K562 (cell line): ENCODE results near the gene TFCP2. TPM values are rescaled to one million over a fixed set of nuclear protein-coding genes. Genes with fewer than 3 reads are reported as not detected.

ENCODE experiments used
- ATAC-seq: fragments of 200-7000 bp; cut with Tn5 transposase; 3 replicates; pipeline ENCODE4 v1.9.1; 2020; ENCODE audit warnings: moderate library complexity
- BruUV-seq: library from RNA; stranded (reverse); fragments of 400-500 nt; replicated peaks from 2 replicates; lab custom pipeline; 2021; lab: Mats Ljungman, UMichigan
- CTCF ChIA-PET: fragments of 300-600 bp; formaldehyde crosslinking; extraction: SDS; loops from one replicate; lab custom pipeline; 2021; ENCODE audit warnings: low intra/inter-chr PET ratio; lab: Yijun Ruan, JAX
- POLR2A ChIA-PET: fragments of 300-600, 350-650 bp; sonication (Branson Sonifier 250); formaldehyde crosslinking; extraction: SDS; loops from one replicate; lab custom pipeline; 2021; ENCODE audit warnings: antibody characterized with exemption, inconsistent platforms; lab: Yijun Ruan, JAX
- DNase-seq, 4 experiments: peaks; one replicate each; pipeline versions ENCODE4 v3.0.0 to v3.0.0-alpha.2; 2011 to 2018; ENCODE audit warnings: low spot score in 3 of 4, mixed read lengths in 3 of 4; ENCODE audit errors: extremely low read depth in 1 of 4
- FAIRE-seq: peaks from 2 replicates; lab custom pipeline; 2011; peaks lifted over from hg19 to GRCh38; lab: Jason Lieb, UNC
- H2AFZ ChIP-seq: 2 replicates; pipeline ENCODE4 v1.6.0; 2011; ENCODE audit warnings: low read depth, low read length, control low read depth, inconsistent platforms
- H3K27ac ChIP-seq: fragments of 200-600 bp; 3 replicates; pipeline ENCODE4 v1.8.0; 2011; ENCODE audit warnings: low read depth, mild to moderate bottlenecking, control low read depth, inconsistent platforms, low read length, moderate library complexity, mixed read lengths; ENCODE audit errors: extremely low read depth
- H3K27me3 ChIP-seq, 2 experiments: fragments of 300-600 bp in 1 of 2; 2 replicates in 1 of 2; 3 replicates in 1 of 2; pipeline versions ENCODE4 v1.6.0 to v1.8.0; 2011; ENCODE audit warnings: inconsistent platforms in 2 of 2, low read length in 2 of 2, mild to moderate bottlenecking in 1 of 2, mixed read lengths in 1 of 2, moderate library complexity in 1 of 2; ENCODE audit not compliant: control insufficient read depth in 2 of 2, insufficient read depth in 2 of 2
- H3K36me3 ChIP-seq: fragments of 300-600 bp; 3 replicates; pipeline ENCODE4 v1.8.0; 2011; ENCODE audit warnings: mild to moderate bottlenecking, low read length, inconsistent platforms; ENCODE audit not compliant: control insufficient read depth, insufficient read depth
- H3K4me1 ChIP-seq, 2 experiments: fragments of 200-600 bp in 1 of 2; replicated peaks in 1 of 2; 2 replicates in 1 of 2; 3 replicates in 1 of 2; pipeline versions ENCODE4 v1.5.1 to v1.8.0; 2011; ENCODE audit warnings: inconsistent platforms in 2 of 2, low read length in 2 of 2, mild to moderate bottlenecking in 1 of 2, mixed read lengths in 1 of 2, moderate library complexity in 1 of 2; ENCODE audit not compliant: control insufficient read depth in 2 of 2, insufficient read depth in 2 of 2
- H3K4me2 ChIP-seq: 2 replicates; pipeline ENCODE4 v1.6.1; 2011; ENCODE audit warnings: low read length, control low read depth, inconsistent platforms, mixed read lengths; ENCODE audit not compliant: insufficient read depth
- H3K4me3 ChIP-seq: fragments of 200-600 bp; sonication (generic), shearing (Covaris generic); 2 replicates; pipeline ENCODE4 v1.5.1; 2016; ENCODE audit warnings: control low read depth, inconsistent platforms
- H3K79me2 ChIP-seq: fragments of 200-600 bp; 3 replicates; pipeline ENCODE4 v1.8.0; 2011; ENCODE audit warnings: low read length, inconsistent platforms; ENCODE audit not compliant: control insufficient read depth, insufficient read depth
- H3K9ac ChIP-seq, 2 experiments: 2 replicates each; pipeline versions ENCODE4 v1.6.0 to v1.6.1; 2011; ENCODE audit warnings: low read depth in 2 of 2, low read length in 2 of 2, control low read depth in 1 of 2, inconsistent platforms in 1 of 2, mild to moderate bottlenecking in 1 of 2, mixed read lengths in 1 of 2; ENCODE audit not compliant: insufficient read depth in 1 of 2
- H3K9me1 ChIP-seq: one replicate; pipeline ENCODE4 v1.6.0; 2011; ENCODE audit warnings: inconsistent platforms, mild to moderate bottlenecking, low read length, moderate library complexity; ENCODE audit not compliant: control insufficient read depth, insufficient read depth
- H3K9me3 ChIP-seq: replicated peaks from 2 replicates; pipeline ENCODE4 v1.5.1; 2011; ENCODE audit warnings: low read depth, low read length, inconsistent platforms; ENCODE audit not compliant: control insufficient read depth, insufficient read depth
- H4K20me1 ChIP-seq: replicated peaks from 2 replicates; pipeline ENCODE4 v1.6.1; 2011; ENCODE audit warnings: low read length, inconsistent platforms, mixed read lengths; ENCODE audit not compliant: control insufficient read depth, insufficient read depth
- CAMTA2 ChIP-seq: fragments of 250-450 bp; sonication (Bioruptor Pico); conservative IDR thresholded peaks from 2 replicates; pipeline ENCODE4 v1.5.1; 2022
- DDX20 ChIP-seq: fragments of 450-650 bp; IDR thresholded peaks from 2 replicates; pipeline ENCODE4 v1.6.1; 2016; ENCODE audit warnings: missing genetic modification characterization, low read depth, mild to moderate bottlenecking, missing compliant biosample characterization, moderate library complexity
- ELF4 ChIP-seq: fragments of 450-650 bp; formaldehyde crosslinking; IDR thresholded peaks from 2 replicates; pipeline ENCODE4 v1.4.0; 2022; ENCODE audit warnings: missing genetic modification characterization
- ERF ChIP-seq: fragments of 450-650 bp; formaldehyde crosslinking; IDR thresholded peaks from 2 replicates; pipeline ENCODE4 v1.4.0; 2020; ENCODE audit warnings: mild to moderate bottlenecking, mixed read lengths
- FOXM1 ChIP-seq, 2 experiments: fragments of 450-650 bp in 1 of 2; sonication (generic) in 1 of 2; formaldehyde crosslinking in 1 of 2; IDR thresholded peaks; 2 replicates each; pipeline versions ENCODE4 v1.6.1 to v1.9.0; 2017 to 2022; ENCODE audit warnings: low read depth in 2 of 2, mild to moderate bottlenecking in 2 of 2, missing genetic modification reagents in 1 of 2, moderate library complexity in 1 of 2
- GTF2A2 ChIP-seq: IDR thresholded peaks from 2 replicates; pipeline ENCODE4 v1.6.1; 2016; ENCODE audit warnings: mild to moderate bottlenecking, missing genetic modification characterization, missing compliant biosample characterization
- HDAC3 ChIP-seq: fragments of 450-650 bp; IDR thresholded peaks from 2 replicates; pipeline ENCODE4 v1.6.1; 2018; ENCODE audit warnings: borderline replicate concordance, mild to moderate bottlenecking, moderate library complexity; ENCODE audit not compliant: partially characterized antibody
- KHSRP ChIP-seq: fragments of 450-650 bp; IDR thresholded peaks from 2 replicates; pipeline ENCODE4 v1.6.1; 2017
- MAX ChIP-seq: sonication (generic); formaldehyde crosslinking; IDR thresholded peaks from 2 replicates; pipeline ENCODE4 v1.9.0; 2022; ENCODE audit warnings: mild to moderate bottlenecking, missing genetic modification reagents
- NCOA1 ChIP-seq: fragments of 450-650 bp; IDR thresholded peaks from 2 replicates; pipeline ENCODE4 v1.6.1; 2016; ENCODE audit warnings: low read depth
- NCOR1 ChIP-seq: fragments of 450-650 bp; IDR thresholded peaks from 2 replicates; pipeline ENCODE4 v1.6.1; 2016; ENCODE audit warnings: mild to moderate bottlenecking, moderate library complexity
- NFRKB ChIP-seq: fragments of 450-650 bp; IDR thresholded peaks from 2 replicates; pipeline ENCODE4 v1.6.1; 2016; ENCODE audit warnings: low read depth
- PHB ChIP-seq: fragments of 250-450 bp; sonication (Bioruptor Pico); IDR thresholded peaks from 2 replicates; pipeline ENCODE4 v1.5.0; 2021
- POLR2AphosphoS2 ChIP-seq: IDR thresholded peaks from 2 replicates; pipeline ENCODE4 v1.6.1; 2012; ENCODE audit warnings: low read length, improper control_type of control experiment
- POLR2B ChIP-seq: fragments of 450-650 bp; IDR thresholded peaks from 2 replicates; pipeline ENCODE4 v1.6.1; 2018; ENCODE audit warnings: low read depth; ENCODE audit not compliant: partially characterized antibody
- SAFB2 ChIP-seq: fragments of 200-400 bp; formaldehyde crosslinking; IDR thresholded peaks from 2 replicates; pipeline ENCODE4 v1.6.1; 2018; ENCODE audit warnings: borderline replicate concordance, low read length, low read depth, moderate library complexity; ENCODE audit not compliant: severe bottlenecking
- SREBF2 ChIP-seq: sonication (generic); formaldehyde crosslinking; IDR thresholded peaks from 2 replicates; pipeline ENCODE4 v1.4.0; 2020; ENCODE audit warnings: mild to moderate bottlenecking, missing genetic modification reagents
- STAT5B ChIP-seq: fragments of 250-450 bp; sonication (Bioruptor Pico); IDR thresholded peaks from 2 replicates; pipeline ENCODE4 v1.8.0; 2021; ENCODE audit warnings: mild to moderate bottlenecking, inconsistent platforms
- TAF15 ChIP-seq: fragments of 200-400 bp; formaldehyde crosslinking; IDR thresholded peaks from 2 replicates; pipeline ENCODE4 v1.6.1; 2017; ENCODE audit warnings: mild to moderate bottlenecking, low read depth, low read length, moderate library complexity
- THAP12 ChIP-seq: fragments of 250-450 bp; sonication (Bioruptor Pico); IDR thresholded peaks from 2 replicates; pipeline ENCODE4 v1.9.0; 2021; ENCODE audit warnings: mild to moderate bottlenecking, inconsistent platforms
- WGBS: fragments of 100-300 bp; shearing (Covaris generic); methylation state at CpG from one replicate; pipeline ENCODE4 v1.1.6; 2016; ENCODE audit warnings: low coverage, mixed read lengths; ENCODE audit not compliant: insufficient coverage; ENCODE audit errors: missing lambda C conversion rate; 5-methylcytosine and 5-hydroxymethylcytosine counted together
- in situ Hi-C: fragments of 300-500 bp; cut with MboI; formaldehyde crosslinking; loops from 4 replicates; pipeline ENCODE4 v1.15.0; 2018; ENCODE audit warnings: inconsistent platforms, mixed read lengths
- intact Hi-C: fragments of 100-400 bp; cut with micrococcal nuclease; formaldehyde crosslinking; loops from 2 replicates; pipeline ENCODE4 v1.14.2; 2022
- polyA plus RNA-seq, 8 experiments: library from polyadenylated mRNA; depleted of rRNA in 4 of 8; stranded (reverse) in 5 of 8; unstranded in 3 of 8; fragments of >200 nt; fragmentation: Nextera tagmentation in 2 of 8; fragmentation: Illumina TruSeq in 1 of 8; extraction: Ambion mirVana in 2 of 8; extraction: Trizol in 1 of 8; gene quantifications; 2 replicates each; pipeline versions ENCODE4 v1.2.1 to v1.2.3, GENCODE V29; 2011 to 2014; ENCODE audit warnings: inconsistent platforms in 1 of 8, missing spikeins in 1 of 8
- total RNA-seq, 7 experiments: library from RNA; depleted of rRNA in 6 of 7; stranded (reverse); fragments of >200 nt in 6 of 7; fragmentation: Illumina TruSeq in 2 of 7; extraction: Trizol in 2 of 7; gene quantifications; 2 replicates each; pipeline versions ENCODE4 v1.2.1 to v1.2.3, GENCODE V29; 2011 to 2021; ENCODE audit warnings: low replicate concordance in 1 of 7

The TFCP2 gene
- total and polyA plus RNA-seq, 9 of the 15 experiments (the other 6 are each of a cell fraction or from before 2014, with no cell fraction given), result 8.0 to 38.9 (median 19.3) TPM

GRCh38 chr12:51181558-51181957 is 8.6 kb upstream of the TFCP2 start:
- H4K20me1 ChIP-seq, result no peaks in the 10 kb centered on the region
- H3K79me2 ChIP-seq, result no peaks in the 10 kb centered on the region
- H3K4me3 ChIP-seq, result no peak overlapping the region
- no peaks in the 10 kb centered on the region for H3K27me3 ChIP-seq
- no peak overlapping the region for H3K4me2 ChIP-seq
- no peaks in the 10 kb centered on the region for H3K9me1 ChIP-seq
- no peak overlapping the region for H3K27ac ChIP-seq
- H3K36me3 ChIP-seq, result no peaks in the 10 kb centered on the region
- no TSS peak for BruUV-seq
- no peak overlapping the region for H3K9ac ChIP-seq
- FAIRE-seq (no peak), DNase-seq (no peak), ATAC-seq (no peak)
- 59% methylated on average over 5 of the region's 5 CpGs for WGBS
- no peaks in the 10 kb centered on the region for H3K9me3 ChIP-seq
- H2AFZ ChIP-seq, result no peak overlapping the region
- H3K4me1 ChIP-seq, result peaks cover 0 to 10% of the 10 kb centered on the region in 2 experiments; a peak in 3 of 5 replicates
- no peak for TF ChIP-seq PHB (CRISPR knock-in tag)
- TF ChIP-seq CAMTA2 (CRISPR knock-in tag), result no peak
- no peak for TF ChIP-seq GTF2A2
- no peak for TF ChIP-seq SAFB2
- no peak for TF ChIP-seq ELF4 (CRISPR knock-in tag)
- no peak for TF ChIP-seq NCOA1
- no peak for TF ChIP-seq POLR2AphosphoS2
- TF ChIP-seq ERF (CRISPR knock-in tag), result no peak
- TF ChIP-seq STAT5B (CRISPR knock-in tag), result no peak
- TF ChIP-seq POLR2B, result no peak
- no peak for TF ChIP-seq MAX (CRISPR knock-in tag)
- TF ChIP-seq FOXM1 (IDR thresholded peaks at IDR 0.05; ENCODE audit: low read depth), result no peak
- TF ChIP-seq FOXM1 (CRISPR knock-in tag; IDR thresholded peaks at IDR 0.05; ENCODE audit: low read depth), result no peak
- TF ChIP-seq THAP12, result no peak
- TF ChIP-seq KHSRP, result no peak
- no peak for TF ChIP-seq TAF15
- no peak for TF ChIP-seq NCOR1
- no peak for TF ChIP-seq HDAC3
- TF ChIP-seq DDX20, result no peak
- no peak for TF ChIP-seq NFRKB
- no peak for TF ChIP-seq SREBF2
- in situ Hi-C loops (no loop called here), intact Hi-C loops (no loop called here)
- POLR2A ChIA-PET, result no interaction called here
- CTCF ChIA-PET, result no interaction called here
